HEK293 (cell line): Measurements from ENCODE around the gene RRP15.

Source experiments
- ZBTB21 ChIP-seq: fragments of 450-650 bp; formaldehyde crosslinking; IDR thresholded peaks from 2 replicates; pipeline ENCODE4 v1.5.1; 2017; ENCODE audit warnings: missing biosample characterization, missing genetic modification characterization
- ZBTB7A ChIP-seq: fragments of 450-650 bp; formaldehyde crosslinking; IDR thresholded peaks from 2 replicates; pipeline ENCODE4 v1.5.1; 2016; ENCODE audit warnings: low read depth, missing biosample characterization, missing genetic modification characterization
- ZNF174 ChIP-seq: fragments of 450-650 bp; formaldehyde crosslinking; IDR thresholded peaks from 2 replicates; pipeline ENCODE4 v1.5.0; 2017; ENCODE audit warnings: missing biosample characterization, mild to moderate bottlenecking, missing genetic modification characterization
- ZNF223 ChIP-seq: fragments of 450-650 bp; formaldehyde crosslinking; IDR thresholded peaks from 2 replicates; pipeline ENCODE4 v1.5.1; 2016; ENCODE audit warnings: missing biosample characterization, missing genetic modification characterization
- ZNF274 ChIP-seq, 2 experiments: fragments of 200-500 bp in 1 of 2; fragments of 450-650 bp in 1 of 2; sonication (Bioruptor generic) in 1 of 2; formaldehyde crosslinking in 1 of 2; IDR thresholded peaks; 2 replicates each; pipeline versions ENCODE4 v1.5.1 to v1.6.1; 2014 to 2016; ENCODE audit warnings: borderline replicate concordance in 1 of 2, inconsistent platforms in 1 of 2, low read length in 1 of 2, missing biosample characterization in 1 of 2, missing genetic modification characterization in 1 of 2
- TF ChIP-seq, protein P1 (sequence below): sonication (generic); formaldehyde crosslinking; IDR thresholded peaks from 2 replicates; pipeline ENCODE4 v1.8.1; 2022; ENCODE audit warnings: mild to moderate bottlenecking, moderate library complexity, missing genetic modification reagents
- TF ChIP-seq, protein P2 (sequence below): fragments of 450-650 bp; formaldehyde crosslinking; IDR thresholded peaks from 2 replicates; pipeline ENCODE4 v1.5.1; 2016; ENCODE audit warnings: missing biosample characterization, missing genetic modification characterization
- TF ChIP-seq, protein P3 (sequence below): fragments of 450-650 bp; formaldehyde crosslinking; IDR thresholded peaks from 2 replicates; pipeline ENCODE4 v1.5.1; 2016; ENCODE audit warnings: missing biosample characterization, missing genetic modification characterization
- TF ChIP-seq, protein P4 (sequence below): fragments of 450-650 bp; formaldehyde crosslinking; IDR thresholded peaks from 2 replicates; pipeline ENCODE4 v1.5.1; 2016; ENCODE audit warnings: missing biosample characterization, missing genetic modification characterization
- TF ChIP-seq, protein P5 (sequence below): fragments of 450-650 bp; formaldehyde crosslinking; IDR thresholded peaks from 2 replicates; pipeline ENCODE4 v1.5.1; 2016; ENCODE audit warnings: missing biosample characterization, missing genetic modification characterization

DNA sequence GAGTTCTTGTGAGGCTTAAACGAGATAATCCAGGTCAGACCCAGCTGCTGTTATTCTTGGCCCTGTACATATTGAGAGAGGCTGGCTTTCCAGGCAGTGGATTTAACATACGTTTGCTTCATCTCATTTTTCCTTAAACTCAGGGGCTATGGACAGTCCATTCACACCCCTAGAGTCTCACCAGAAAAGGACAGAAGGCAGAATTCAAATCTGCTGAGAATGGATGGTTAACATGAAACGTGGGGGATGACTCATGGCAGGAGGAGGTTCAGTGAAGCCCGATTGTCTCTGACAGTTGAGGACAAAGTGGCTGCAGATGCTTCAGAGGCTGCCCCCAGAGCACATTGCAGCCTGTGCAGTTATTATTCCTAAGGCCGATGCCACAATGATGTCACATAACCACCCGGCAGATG, 99.5 kb downstream of the RRP15 start:
- TF ChIP-seq, protein P1, sequence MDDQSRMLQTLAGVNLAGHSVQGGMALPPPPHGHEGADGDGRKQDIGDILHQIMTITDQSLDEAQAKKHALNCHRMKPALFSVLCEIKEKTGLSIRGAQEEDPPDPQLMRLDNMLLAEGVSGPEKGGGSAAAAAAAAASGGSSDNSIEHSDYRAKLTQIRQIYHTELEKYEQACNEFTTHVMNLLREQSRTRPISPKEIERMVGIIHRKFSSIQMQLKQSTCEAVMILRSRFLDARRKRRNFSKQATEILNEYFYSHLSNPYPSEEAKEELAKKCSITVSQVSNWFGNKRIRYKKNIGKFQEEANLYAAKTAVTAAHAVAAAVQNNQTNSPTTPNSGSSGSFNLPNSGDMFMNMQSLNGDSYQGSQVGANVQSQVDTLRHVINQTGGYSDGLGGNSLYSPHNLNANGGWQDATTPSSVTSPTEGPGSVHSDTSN (CRISPR knock-in tag), result no peak
- TF ChIP-seq, protein P2, sequence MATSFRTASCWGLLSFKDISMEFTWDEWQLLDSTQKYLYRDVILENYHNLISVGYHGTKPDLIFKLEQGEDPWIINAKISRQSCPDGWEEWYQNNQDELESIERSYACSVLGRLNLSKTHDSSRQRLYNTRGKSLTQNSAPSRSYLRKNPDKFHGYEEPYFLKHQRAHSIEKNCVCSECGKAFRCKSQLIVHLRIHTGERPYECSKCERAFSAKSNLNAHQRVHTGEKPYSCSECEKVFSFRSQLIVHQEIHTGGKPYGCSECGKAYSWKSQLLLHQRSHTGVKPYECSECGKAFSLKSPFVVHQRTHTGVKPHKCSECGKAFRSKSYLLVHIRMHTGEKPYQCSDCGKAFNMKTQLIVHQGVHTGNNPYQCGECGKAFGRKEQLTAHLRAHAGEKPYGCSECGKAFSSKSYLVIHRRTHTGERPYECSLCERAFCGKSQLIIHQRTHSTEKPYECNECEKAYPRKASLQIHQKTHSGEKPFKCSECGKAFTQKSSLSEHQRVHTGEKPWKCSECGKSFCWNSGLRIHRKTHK (tag by site-specific recombination), result no peak
- TF ChIP-seq, protein P3, sequence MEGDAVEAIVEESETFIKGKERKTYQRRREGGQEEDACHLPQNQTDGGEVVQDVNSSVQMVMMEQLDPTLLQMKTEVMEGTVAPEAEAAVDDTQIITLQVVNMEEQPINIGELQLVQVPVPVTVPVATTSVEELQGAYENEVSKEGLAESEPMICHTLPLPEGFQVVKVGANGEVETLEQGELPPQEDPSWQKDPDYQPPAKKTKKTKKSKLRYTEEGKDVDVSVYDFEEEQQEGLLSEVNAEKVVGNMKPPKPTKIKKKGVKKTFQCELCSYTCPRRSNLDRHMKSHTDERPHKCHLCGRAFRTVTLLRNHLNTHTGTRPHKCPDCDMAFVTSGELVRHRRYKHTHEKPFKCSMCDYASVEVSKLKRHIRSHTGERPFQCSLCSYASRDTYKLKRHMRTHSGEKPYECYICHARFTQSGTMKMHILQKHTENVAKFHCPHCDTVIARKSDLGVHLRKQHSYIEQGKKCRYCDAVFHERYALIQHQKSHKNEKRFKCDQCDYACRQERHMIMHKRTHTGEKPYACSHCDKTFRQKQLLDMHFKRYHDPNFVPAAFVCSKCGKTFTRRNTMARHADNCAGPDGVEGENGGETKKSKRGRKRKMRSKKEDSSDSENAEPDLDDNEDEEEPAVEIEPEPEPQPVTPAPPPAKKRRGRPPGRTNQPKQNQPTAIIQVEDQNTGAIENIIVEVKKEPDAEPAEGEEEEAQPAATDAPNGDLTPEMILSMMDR (tag by site-specific recombination), result no peak
- TF ChIP-seq, protein P4, sequence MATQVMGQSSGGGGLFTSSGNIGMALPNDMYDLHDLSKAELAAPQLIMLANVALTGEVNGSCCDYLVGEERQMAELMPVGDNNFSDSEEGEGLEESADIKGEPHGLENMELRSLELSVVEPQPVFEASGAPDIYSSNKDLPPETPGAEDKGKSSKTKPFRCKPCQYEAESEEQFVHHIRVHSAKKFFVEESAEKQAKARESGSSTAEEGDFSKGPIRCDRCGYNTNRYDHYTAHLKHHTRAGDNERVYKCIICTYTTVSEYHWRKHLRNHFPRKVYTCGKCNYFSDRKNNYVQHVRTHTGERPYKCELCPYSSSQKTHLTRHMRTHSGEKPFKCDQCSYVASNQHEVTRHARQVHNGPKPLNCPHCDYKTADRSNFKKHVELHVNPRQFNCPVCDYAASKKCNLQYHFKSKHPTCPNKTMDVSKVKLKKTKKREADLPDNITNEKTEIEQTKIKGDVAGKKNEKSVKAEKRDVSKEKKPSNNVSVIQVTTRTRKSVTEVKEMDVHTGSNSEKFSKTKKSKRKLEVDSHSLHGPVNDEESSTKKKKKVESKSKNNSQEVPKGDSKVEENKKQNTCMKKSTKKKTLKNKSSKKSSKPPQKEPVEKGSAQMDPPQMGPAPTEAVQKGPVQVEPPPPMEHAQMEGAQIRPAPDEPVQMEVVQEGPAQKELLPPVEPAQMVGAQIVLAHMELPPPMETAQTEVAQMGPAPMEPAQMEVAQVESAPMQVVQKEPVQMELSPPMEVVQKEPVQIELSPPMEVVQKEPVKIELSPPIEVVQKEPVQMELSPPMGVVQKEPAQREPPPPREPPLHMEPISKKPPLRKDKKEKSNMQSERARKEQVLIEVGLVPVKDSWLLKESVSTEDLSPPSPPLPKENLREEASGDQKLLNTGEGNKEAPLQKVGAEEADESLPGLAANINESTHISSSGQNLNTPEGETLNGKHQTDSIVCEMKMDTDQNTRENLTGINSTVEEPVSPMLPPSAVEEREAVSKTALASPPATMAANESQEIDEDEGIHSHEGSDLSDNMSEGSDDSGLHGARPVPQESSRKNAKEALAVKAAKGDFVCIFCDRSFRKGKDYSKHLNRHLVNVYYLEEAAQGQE (tag by site-specific recombination), result no peak
- TF ChIP-seq, protein P5, sequence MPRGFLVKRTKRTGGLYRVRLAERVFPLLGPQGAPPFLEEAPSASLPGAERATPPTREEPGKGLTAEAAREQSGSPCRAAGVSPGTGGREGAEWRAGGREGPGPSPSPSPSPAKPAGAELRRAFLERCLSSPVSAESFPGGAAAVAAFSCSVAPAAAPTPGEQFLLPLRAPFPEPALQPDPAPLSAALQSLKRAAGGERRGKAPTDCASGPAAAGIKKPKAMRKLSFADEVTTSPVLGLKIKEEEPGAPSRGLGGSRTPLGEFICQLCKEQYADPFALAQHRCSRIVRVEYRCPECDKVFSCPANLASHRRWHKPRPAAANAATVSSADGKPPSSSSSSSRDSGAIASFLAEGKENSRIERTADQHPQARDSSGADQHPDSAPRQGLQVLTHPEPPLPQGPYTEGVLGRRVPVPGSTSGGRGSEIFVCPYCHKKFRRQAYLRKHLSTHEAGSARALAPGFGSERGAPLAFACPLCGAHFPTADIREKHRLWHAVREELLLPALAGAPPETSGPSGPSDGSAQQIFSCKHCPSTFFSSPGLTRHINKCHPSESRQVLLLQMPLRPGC, result no peak
- no peak for TF ChIP-seq ZNF274 (IDR thresholded peaks at IDR 0.05; ENCODE audit: low read length)
- TF ChIP-seq ZNF274 (tag by site-specific recombination; IDR thresholded peaks at IDR 0.05; ENCODE audit: borderline replicate concordance), result no peak
- no peak for TF ChIP-seq ZNF174
- TF ChIP-seq ZBTB21 (tag by site-specific recombination), result no peak
- TF ChIP-seq ZBTB7A, result no peak
- TF ChIP-seq ZNF223 (tag by site-specific recombination), result no peak
